Stimulated activated CD4-positive, alpha-beta T cell treated with anti-CD3 and anti-CD28 coated beads, Interleukin-12 subunit alpha, Interleukin-12 subunit beta, amount 100 ng/mL, for 4 hours (primary cell): Measurements from ENCODE around the gene SLC25A17.
"Not testable (repeated sequence)": the region's sequence is repeated elsewhere in the genome, so short reads cannot be mapped to it uniquely, and the experiment has no call there.

Experiments used
- DNase-seq: peaks from one replicate; pipeline ENCODE4 v3.0.0-alpha.2; 2020

SLC25A17 gene

GRCh38 chr22:40751250-40751649, 67.9 kb downstream of the SLC25A17 start:
- no peak for DNase-seq

- no peak for DNase-seq
Measured at GRCh38 chr22:40749829-40750228, 69.3 kb downstream of the SLC25A17 start.

GRCh38 chr22:40748388-40749355, 70.5 kb downstream of the SLC25A17 start:
- no peak for DNase-seq

GRCh38 chr22:40747361-40747760, 71.8 kb downstream of the SLC25A17 start:
- DNase-seq, result no peak

GRCh38 chr22:40746428-40747220, 72.5 kb downstream of the SLC25A17 start:
- no peak for DNase-seq

GRCh38 chr22:40743768-40744167, 75.4 kb downstream of the SLC25A17 start:
- DNase-seq, result no peak

- DNase-seq, result no peak
Measured at GRCh38 chr22:40741116-40741515, 78.0 kb downstream of the SLC25A17 start.

- no peak for DNase-seq
Measured at GRCh38 chr22:40739721-40740120, 79.4 kb downstream of the SLC25A17 start.

- DNase-seq, result no peak
Measured at GRCh38 chr22:40733919-40734318, 85.2 kb downstream of the SLC25A17 start.

GRCh38 chr22:40732999-40733292, 86.2 kb downstream of the SLC25A17 start:
- DNase-seq, result no peak

- DNase-seq, result no peak
Measured at GRCh38 chr22:40729284-40729683, 89.9 kb downstream of the SLC25A17 start.

GRCh38 chr22:40728731-40729189, 90.4 kb downstream of the SLC25A17 start:
- DNase-seq, result peak; percentile 36

GRCh38 chr22:40727964-40728615, 91.1 kb downstream of the SLC25A17 start:
- no peak for DNase-seq

GRCh38 chr22:40727070-40727963, 91.8 kb downstream of the SLC25A17 start:
- no peak for DNase-seq

- DNase-seq, result no peak
Measured at GRCh38 chr22:40726514-40726913, 92.6 kb downstream of the SLC25A17 start.

- no peak for DNase-seq
Measured at GRCh38 chr22:40723396-40723933, 95.7 kb downstream of the SLC25A17 start.

GRCh38 chr22:40721266-40721665, 97.9 kb downstream of the SLC25A17 start:
- no peak for DNase-seq

GRCh38 chr22:40720538-40721256, 98.4 kb downstream of the SLC25A17 start:
- DNase-seq, result no peak

GRCh38 chr22:40720156-40720537, 99.0 kb downstream of the SLC25A17 start:
- DNase-seq, result not testable (repeated sequence)
